A549 (cell line): ENCODE data around the gene KCTD18.
A peak's percentile ranks its signal among the peaks of the same experiment; 100 is the strongest.

ENCODE experiments used
- CHD2 ChIP-seq: fragments of 150-350 bp; IDR thresholded peaks from 2 replicates; pipeline ENCODE4 v1.6.1; 2014; ENCODE audit warnings: low read length; ENCODE audit not compliant: partially characterized antibody
- EHMT2 ChIP-seq: fragments of 200-600 bp; sonication (generic); IDR thresholded peaks from 2 replicates; pipeline ENCODE4 v1.6.1; 2016; ENCODE audit warnings: antibody characterized with exemption, low read depth, mild to moderate bottlenecking, moderate library complexity
- EP300 ChIP-seq, 2 experiments: fragments of >200 bp; sonication (Bioruptor Twin); formaldehyde crosslinking; IDR thresholded peaks; 2 replicates in 1 of 2; 3 replicates in 1 of 2; pipeline ENCODE4 v1.6.1; 2016 to 2017
- MYC ChIP-seq: IDR thresholded peaks from 2 replicates; pipeline ENCODE4 v1.6.1; 2012; ENCODE audit warnings: mild to moderate bottlenecking, inconsistent platforms, low read length, improper control_type of control experiment, borderline replicate concordance
- NPAS2 ChIP-seq: fragments of 250-450 bp; sonication (Bioruptor Pico); IDR thresholded peaks from 2 replicates; pipeline ENCODE4 v1.8.0; 2022; ENCODE audit warnings: mild to moderate bottlenecking, moderate library complexity, borderline replicate concordance
- RAD21 ChIP-seq, 2 experiments: fragments of >200 bp in 1 of 2; sonication (Bioruptor Twin) in 1 of 2; formaldehyde crosslinking in 1 of 2; IDR thresholded peaks in 1 of 2; conservative IDR thresholded peaks in 1 of 2; 2 replicates in 1 of 2; 3 replicates in 1 of 2; pipeline ENCODE4 v1.6.1; 2012 to 2018; ENCODE audit warnings: inconsistent platforms in 1 of 2
- RARB ChIP-seq: fragments of 250-450 bp; sonication (Bioruptor Pico); IDR thresholded peaks from 2 replicates; pipeline ENCODE4 v1.8.0; 2021; ENCODE audit warnings: mild to moderate bottlenecking, moderate library complexity
- RFX5 ChIP-seq: fragments of 450-650 bp; IDR thresholded peaks from 2 replicates; pipeline ENCODE4 v1.7.1; 2014; ENCODE audit warnings: antibody characterized with exemption, mild to moderate bottlenecking, moderate library complexity
- ZFP36 ChIP-seq: fragments of 450-650 bp; IDR thresholded peaks from 2 replicates; pipeline ENCODE4 v1.6.1; 2014; ENCODE audit warnings: borderline replicate concordance; ENCODE audit not compliant: partially characterized antibody
- TF ChIP-seq, protein P1 (sequence below): fragments of >200 bp; sonication (Bioruptor Twin); formaldehyde crosslinking; IDR thresholded peaks from 3 replicates; pipeline ENCODE4 v1.5.1; 2016
- TF ChIP-seq, protein P2 (sequence below): fragments of 150-350 bp; IDR thresholded peaks from 2 replicates; pipeline ENCODE4 v1.6.1; 2014; ENCODE audit warnings: low read depth, mild to moderate bottlenecking, low read length
- TF ChIP-seq, protein P3 (sequence below): fragments of 250-450 bp; sonication (Bioruptor Pico); IDR thresholded peaks from 2 replicates; pipeline ENCODE4 v1.5.0; 2021; ENCODE audit warnings: mild to moderate bottlenecking, moderate library complexity, borderline replicate concordance
- TF ChIP-seq, protein P4 (sequence below): IDR thresholded peaks from 2 replicates; pipeline ENCODE4 v1.6.1; 2012

DNA sequence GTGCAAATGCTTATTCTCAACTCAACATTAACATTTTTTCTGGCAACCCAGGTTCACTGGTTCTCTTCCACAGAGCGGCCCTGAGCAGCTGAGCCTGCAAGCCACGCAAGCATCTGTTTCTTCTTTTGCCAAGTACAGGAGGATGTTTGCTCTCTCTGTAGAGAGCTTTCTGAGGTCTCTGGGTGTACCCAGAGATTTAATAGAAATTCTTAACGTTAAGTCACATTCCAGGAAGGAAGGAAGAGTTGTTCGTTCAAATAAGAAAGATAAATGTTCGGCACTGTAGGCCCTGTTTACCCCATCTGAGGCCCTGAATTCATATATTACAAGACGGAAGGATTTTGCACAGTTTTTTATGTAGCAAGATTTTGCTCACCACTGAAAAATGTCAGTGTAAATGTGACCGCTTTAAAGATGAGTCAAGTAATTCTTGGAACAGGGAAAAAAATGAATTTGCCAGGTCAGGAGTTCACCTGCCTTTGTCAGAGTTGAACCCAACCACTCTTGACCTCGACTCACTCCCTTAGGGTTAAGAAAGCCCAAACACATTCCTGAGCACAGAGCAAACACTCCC, 30.1 kb downstream of the KCTD18 start:
- TF ChIP-seq EP300 (IDR thresholded peaks at IDR 0.05) (peak; percentile 73 to 90; a peak in 4 of 5 replicates), RAD21 (conservative IDR thresholded peaks at IDR 0.05 in 1 of 2, IDR thresholded peaks at IDR 0.05 in 1 of 2) (peak in 1 of 2 experiments; percentile 8; a peak in 1 of 5 replicates), ZFP36 (no peak), MYC (no peak), CHD2 (no peak), RFX5 (no peak), EHMT2 (no peak; the same call in 1 of the 2 replicates), NPAS2 (CRISPR knock-in tag) (no peak), RARB (CRISPR knock-in tag) (no peak)
- TF ChIP-seq, protein P1, sequence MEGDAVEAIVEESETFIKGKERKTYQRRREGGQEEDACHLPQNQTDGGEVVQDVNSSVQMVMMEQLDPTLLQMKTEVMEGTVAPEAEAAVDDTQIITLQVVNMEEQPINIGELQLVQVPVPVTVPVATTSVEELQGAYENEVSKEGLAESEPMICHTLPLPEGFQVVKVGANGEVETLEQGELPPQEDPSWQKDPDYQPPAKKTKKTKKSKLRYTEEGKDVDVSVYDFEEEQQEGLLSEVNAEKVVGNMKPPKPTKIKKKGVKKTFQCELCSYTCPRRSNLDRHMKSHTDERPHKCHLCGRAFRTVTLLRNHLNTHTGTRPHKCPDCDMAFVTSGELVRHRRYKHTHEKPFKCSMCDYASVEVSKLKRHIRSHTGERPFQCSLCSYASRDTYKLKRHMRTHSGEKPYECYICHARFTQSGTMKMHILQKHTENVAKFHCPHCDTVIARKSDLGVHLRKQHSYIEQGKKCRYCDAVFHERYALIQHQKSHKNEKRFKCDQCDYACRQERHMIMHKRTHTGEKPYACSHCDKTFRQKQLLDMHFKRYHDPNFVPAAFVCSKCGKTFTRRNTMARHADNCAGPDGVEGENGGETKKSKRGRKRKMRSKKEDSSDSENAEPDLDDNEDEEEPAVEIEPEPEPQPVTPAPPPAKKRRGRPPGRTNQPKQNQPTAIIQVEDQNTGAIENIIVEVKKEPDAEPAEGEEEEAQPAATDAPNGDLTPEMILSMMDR, result no peak
- TF ChIP-seq, protein P2, sequence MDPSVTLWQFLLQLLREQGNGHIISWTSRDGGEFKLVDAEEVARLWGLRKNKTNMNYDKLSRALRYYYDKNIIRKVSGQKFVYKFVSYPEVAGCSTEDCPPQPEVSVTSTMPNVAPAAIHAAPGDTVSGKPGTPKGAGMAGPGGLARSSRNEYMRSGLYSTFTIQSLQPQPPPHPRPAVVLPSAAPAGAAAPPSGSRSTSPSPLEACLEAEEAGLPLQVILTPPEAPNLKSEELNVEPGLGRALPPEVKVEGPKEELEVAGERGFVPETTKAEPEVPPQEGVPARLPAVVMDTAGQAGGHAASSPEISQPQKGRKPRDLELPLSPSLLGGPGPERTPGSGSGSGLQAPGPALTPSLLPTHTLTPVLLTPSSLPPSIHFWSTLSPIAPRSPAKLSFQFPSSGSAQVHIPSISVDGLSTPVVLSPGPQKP, result no peak
- TF ChIP-seq, protein P3, sequence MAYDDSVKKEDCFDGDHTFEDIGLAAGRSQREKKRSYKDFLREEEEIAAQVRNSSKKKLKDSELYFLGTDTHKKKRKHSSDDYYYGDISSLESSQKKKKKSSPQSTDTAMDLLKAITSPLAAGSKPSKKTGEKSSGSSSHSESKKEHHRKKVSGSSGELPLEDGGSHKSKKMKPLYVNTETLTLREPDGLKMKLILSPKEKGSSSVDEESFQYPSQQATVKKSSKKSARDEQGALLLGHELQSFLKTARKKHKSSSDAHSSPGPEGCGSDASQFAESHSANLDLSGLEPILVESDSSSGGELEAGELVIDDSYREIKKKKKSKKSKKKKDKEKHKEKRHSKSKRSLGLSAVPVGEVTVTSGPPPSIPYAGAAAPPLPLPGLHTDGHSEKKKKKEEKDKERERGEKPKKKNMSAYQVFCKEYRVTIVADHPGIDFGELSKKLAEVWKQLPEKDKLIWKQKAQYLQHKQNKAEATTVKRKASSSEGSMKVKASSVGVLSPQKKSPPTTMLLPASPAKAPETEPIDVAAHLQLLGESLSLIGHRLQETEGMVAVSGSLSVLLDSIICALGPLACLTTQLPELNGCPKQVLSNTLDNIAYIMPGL (CRISPR knock-in tag), result no peak
- TF ChIP-seq, protein P4, sequence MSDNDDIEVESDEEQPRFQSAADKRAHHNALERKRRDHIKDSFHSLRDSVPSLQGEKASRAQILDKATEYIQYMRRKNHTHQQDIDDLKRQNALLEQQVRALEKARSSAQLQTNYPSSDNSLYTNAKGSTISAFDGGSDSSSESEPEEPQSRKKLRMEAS, result no peak
